Activated CD8-positive, alpha-beta memory T cell treated with anti-CD3 and anti-CD28 coated beads, Interleukin-2, amount 50 U/mL, for 24 hours (primary cell): ENCODE measurements around the gene NPR2.

Experiments
- DNase-seq: peaks from one replicate; pipeline ENCODE4 v3.0.0-alpha.2; 2020; ENCODE audit errors: extremely low read depth

Gene NPR2

GRCh38 chr9:35791297-35791921 is at the start of gene NPR2:
Gene NPR2 (plus strand): TSS chr9:35791591. CDS start chr9:35792409, 818 bp downstream.
- DNase-seq = no peak

DNA sequence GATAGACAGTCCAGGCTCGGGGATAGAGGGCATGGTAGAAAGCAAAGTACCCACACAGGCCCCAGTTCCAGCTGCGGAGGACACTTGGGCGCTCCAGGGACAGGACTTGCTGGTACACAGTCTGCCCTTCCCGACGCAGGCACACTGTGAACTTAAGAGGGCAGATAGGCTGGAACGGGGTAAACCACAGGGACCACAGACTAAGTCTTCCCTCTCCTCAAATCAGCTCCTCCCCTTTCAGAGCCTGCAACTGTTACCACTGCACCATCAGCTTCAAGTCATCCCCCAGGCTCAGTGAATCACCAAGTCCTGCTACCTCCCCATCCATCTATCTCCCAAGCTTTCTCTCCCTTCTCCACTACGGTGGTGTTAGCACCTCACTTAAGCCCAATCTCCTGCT is 49.7 kb upstream of the NPR2 start:
- DNase-seq = no peak

- DNase-seq = no peak
These were observed 47.9 kb upstream of the NPR2 start for GRCh38 chr9:35743452-35743851.

DNA sequence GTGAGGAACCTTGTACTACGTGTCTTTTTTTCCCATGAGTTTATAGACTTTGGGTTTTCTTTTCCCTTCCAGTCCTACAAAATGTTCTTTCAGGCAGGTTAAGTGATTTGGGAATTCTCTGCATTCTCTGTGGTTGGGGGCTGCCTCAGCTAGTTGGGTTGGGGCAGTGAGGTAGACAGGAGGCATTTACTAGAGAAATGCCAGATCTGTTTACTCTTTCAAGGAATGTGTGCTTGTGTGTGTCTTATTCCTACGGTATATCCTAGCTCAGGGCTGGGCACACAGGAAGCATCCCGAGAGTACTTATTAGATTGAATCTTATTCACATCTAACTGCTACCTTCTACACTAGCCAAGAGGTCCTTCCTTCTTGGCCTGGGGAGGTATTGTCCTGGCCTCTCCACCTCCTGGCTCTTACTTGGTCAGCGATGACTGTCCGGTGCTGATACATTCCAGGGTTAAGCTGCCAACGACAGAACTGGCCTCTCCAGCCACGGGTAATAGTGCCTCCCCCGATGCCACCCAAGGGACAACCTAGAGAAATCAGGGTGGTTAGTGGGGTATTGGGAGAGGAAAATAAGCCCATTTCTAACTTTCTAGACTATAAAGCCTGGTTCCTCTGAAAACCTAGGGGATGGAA is 47.4 kb upstream of the NPR2 start:
- DNase-seq = no peak

- no peak for DNase-seq
These were observed 45.8 kb upstream of the NPR2 start for GRCh38 chr9:35745569-35745968.

- no peak for DNase-seq
These were observed 44.8 kb upstream of the NPR2 start for GRCh38 chr9:35746583-35746982.

DNA sequence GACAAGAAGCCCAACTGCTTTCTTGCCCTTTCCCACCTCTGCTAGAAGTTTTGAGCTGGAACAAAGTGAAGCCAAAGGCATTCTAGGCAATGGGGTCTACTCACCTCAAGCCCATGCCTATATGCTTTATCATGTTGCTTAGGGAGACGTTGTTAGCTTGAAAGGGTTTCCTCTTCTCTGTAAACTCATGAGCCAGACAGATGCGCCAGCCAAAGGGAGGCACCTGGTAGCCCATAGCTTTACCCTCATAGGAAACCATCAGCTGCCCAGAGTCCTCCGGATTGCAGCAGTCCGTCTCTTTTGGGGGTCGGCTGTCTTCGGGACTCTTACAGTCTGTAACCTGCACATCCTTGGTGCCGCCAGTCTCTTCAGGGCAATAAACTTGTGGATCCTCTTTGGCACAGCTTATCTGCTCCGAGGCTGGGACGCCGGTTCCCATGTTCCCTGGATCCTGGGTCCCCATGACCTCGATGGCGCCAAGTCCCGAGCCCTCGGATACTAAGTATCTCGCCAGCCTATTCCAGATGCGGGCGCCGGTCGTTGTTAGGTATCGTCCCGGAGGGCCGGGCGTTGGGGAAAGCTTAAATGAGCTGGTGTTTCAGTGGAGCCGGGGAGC is 43.0 kb upstream of the NPR2 start:
- no peak for DNase-seq

DNA sequence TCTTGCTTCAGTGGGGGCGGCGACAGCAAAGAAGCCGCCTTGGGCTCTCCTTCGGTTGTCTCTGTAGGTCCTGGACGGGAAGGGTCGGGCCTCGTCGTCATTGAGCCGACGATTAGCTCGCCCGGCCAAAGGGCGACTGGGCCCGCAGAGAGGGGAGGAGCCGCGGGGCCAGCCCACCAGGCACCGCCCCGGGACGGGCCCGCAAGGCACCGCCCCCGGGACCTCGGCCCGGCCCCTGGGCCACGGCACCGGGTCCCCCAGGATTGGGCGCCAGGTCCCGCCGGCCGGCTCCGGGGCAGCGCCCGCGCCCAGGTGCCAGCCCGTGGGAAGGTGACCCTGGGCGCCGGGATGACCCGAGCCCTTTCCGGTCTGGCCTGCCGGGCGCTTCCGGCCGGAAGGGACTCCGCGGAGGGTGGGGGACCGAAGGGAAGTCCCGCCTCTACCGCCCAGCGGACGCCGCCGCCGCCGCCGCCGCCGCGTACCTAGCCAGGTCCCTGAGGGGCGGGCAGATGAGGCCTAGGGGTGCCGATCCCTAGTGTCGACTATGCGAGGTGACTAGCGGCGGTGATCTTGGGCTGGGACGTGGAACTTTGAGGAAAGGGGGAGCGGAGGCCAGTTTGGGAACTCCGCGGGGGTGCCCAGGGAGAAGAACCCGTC is 42.4 kb upstream of the NPR2 start, which contains the start of the genes GBA2 and RGP1:
Gene GBA2, minus strand, starts transcription at position 371 of the 657 bp plus-strand sequence. CDS start 524 bp downstream, outside the sequence.
Gene RGP1, plus strand, starts transcription at position 430 of the 657 bp plus-strand sequence. CDS start 469 bp downstream, outside the sequence.
- no peak for DNase-seq

- DNase-seq = no peak
These were observed 41.7 kb upstream of the NPR2 start for GRCh38 chr9:35749515-35750255.

DNA sequence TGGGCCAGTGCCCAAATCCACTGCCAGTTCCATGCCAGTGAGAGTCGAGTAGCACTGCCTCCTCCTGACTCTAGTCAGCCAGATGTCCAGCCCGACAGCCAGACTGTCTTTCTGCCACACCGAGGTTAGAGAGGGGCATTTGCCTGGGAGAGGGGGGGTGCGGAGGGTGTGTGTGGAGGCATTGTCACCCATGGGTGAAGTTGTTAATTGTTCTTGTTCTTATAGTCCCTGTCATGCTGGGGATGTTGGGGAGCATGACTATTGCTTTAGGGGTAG is 41.2 kb upstream of the NPR2 start:
- no peak for DNase-seq

DNA sequence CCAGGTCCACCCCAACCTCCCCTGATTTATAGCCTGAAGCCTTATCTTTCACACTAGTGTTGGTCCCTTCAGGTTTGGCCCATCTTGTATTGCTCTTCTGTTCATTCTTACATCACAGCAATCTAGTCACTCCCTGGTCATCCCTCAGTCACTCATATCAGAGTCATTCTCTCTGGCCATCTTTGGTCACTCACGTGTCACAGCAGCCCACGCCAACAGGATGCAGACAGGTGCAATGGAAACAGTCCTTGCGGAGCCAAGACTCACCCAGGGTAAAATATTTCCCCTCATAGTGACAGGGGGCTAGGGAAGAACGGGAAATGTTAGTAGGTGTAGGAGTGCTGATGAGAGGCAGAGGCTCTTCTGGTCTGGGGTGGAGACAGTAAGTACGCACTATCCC is 37.9 kb upstream of the NPR2 start:
- no peak for DNase-seq

- DNase-seq = no peak
These were observed 37.1 kb upstream of the NPR2 start, which contains the start of gene MSMP for GRCh38 chr9:35754264-35754663. Gene MSMP (minus strand): TSS chr9:35754276. CDS start chr9:35754129, 147 bp downstream.

DNA sequence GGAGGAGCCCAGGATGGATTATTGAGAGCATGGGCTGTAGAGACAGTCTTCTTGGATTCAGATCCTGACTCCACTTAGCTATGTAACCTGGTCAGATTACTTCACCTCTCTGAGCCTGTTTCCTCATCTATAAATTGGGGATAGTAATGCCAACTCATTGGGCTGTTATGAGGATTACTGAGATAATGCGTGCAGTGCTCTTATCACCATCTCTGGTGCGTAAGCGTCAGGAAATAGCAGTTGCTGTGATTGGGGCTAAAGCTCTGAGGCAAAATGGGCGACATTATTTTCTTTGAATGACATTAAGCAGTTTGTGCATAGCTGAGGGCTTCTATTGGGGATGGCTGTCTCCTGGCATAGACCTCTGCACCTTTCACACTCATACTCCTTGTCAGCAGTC is 36.3 kb upstream of the NPR2 start:
- no peak for DNase-seq

GRCh38 chr9:35756275-35757225 is 34.8 kb upstream of the NPR2 start:
- DNase-seq = no peak

GRCh38 chr9:35757226-35757891 is 34.0 kb upstream of the NPR2 start:
- no peak for DNase-seq

- DNase-seq = no peak
These were observed 33.5 kb upstream of the NPR2 start for GRCh38 chr9:35757892-35758275.

DNA sequence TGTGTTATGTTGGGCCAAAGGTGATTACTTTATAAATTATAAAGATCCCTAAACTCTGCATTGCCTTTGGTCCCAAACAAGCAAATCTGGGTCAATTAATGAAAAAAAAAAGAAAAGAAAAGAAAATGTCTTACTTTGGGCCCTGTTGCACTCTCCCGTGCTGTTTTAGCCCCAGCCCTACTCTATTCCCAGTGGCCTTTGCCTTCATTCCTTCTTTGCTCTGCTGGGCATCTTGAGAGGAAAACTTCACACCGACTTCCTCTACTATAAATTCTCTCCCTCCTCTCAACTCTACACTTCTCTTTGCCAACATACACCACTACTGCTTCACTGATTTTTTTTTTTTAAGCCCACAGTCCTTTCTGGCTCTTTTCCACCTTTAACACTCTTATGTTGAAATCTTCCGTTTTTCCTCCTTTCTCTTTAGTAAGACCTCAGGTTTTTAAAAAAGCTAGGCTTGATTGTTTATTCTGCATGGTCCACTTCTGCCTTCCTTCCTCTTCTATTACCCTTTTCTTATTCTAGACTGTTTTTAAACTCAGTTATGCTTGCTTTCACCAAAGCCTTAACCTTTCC is 32.8 kb upstream of the NPR2 start:
- no peak for DNase-seq

- no peak for DNase-seq
These were observed 31.6 kb upstream of the NPR2 start for GRCh38 chr9:35759795-35760194.

DNA sequence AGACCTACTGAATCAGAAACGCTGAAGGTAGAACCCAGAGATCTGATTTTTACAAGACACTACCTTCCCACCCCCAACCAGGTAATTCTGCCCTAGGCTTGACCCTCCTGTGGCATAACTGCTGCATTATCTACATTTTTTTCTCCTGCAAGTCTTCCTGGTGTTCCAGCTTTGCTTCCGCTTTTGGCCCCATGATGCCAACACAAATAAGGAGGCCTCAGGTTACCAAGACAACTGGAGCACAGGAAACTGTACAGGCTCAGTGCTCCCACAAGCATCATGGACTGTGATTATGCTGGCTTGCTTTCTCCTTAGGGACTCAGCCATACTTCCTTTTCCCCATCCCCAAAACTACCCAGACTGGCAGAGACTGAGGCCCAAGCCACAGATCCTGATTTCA is 30.7 kb upstream of the NPR2 start:
- no peak for DNase-seq

GRCh38 chr9:35763181-35763580 is 28.2 kb upstream of the NPR2 start:
- no peak for DNase-seq
